Peyer's patch (tissue), 4 donors: Measurements from ENCODE around the gene NYAP1. TPM values are rescaled to one million over a fixed set of nuclear protein-coding genes. Genes with fewer than 3 reads are reported as not detected.

Experiments
- DNase-seq, 3 donors: peaks; one replicate each; pipeline ENCODE4 v3.0.0-alpha.2; 2017 to 2019
- H3K27ac ChIP-seq, 4 donors: fragments of 200-600 bp; sonication (generic); one replicate each; pipeline ENCODE4 v1.5.1; 2016 to 2019
- H3K27me3 ChIP-seq, 2 donors: fragments of 200-600 bp; sonication (generic); one replicate each; pipeline ENCODE4 v1.5.1; 2019
- H3K36me3 ChIP-seq, 3 donors: fragments of 200-600 bp; sonication (generic); one replicate each; pipeline ENCODE4 v1.5.1; 2016 to 2019
- H3K4me1 ChIP-seq, 4 donors: fragments of 200-600 bp; sonication (generic); one replicate each; pipeline ENCODE4 v1.5.1; 2016 to 2019
- H3K4me3 ChIP-seq, 4 donors: fragments of 200-600 bp; sonication (generic); 1 replicate in 3 of 4; 2 replicates in 1 of 4; pipeline ENCODE4 v1.5.1; 2016 to 2019; ENCODE audit warnings: mild to moderate bottlenecking in 1 of 4
- H3K9me3 ChIP-seq, 4 donors: fragments of 200-600 bp; sonication (generic); one replicate each; pipeline ENCODE4 v1.5.1; 2016 to 2019; ENCODE audit warnings: mild to moderate bottlenecking in 1 of 4
- POLR2A ChIP-seq, 2 donors: fragments of 450-650 bp; IDR thresholded peaks; one replicate each; pipeline ENCODE4 v1.5.1; 2017; ENCODE audit warnings: antibody characterized with exemption in 2 of 2, mild to moderate bottlenecking in 2 of 2, moderate library complexity in 2 of 2
- total RNA-seq, 4 donors: library from RNA; depleted of rRNA; stranded (reverse); fragments of >200 nt; gene quantifications; one replicate each; pipeline ENCODE4 v1.1.0, GENCODE V29; 2016
- TF ChIP-seq, protein P1 (sequence below), 6 experiments: fragments of 450-650 bp in 4 of 6; fragments of 200-600 bp in 2 of 6; sonication (generic) in 1 of 6; IDR thresholded peaks; one replicate each; pipeline ENCODE4 v1.5.1; 2017 to 2019; ENCODE audit warnings: antibody characterized with exemption in 6 of 6, mild to moderate bottlenecking in 3 of 6, moderate library complexity in 1 of 6

Gene NYAP1
- total RNA-seq, 4 donors from 2014 or later = 0.38 to 2.5 (median 0.40) TPM; not detected in 1

DNA sequence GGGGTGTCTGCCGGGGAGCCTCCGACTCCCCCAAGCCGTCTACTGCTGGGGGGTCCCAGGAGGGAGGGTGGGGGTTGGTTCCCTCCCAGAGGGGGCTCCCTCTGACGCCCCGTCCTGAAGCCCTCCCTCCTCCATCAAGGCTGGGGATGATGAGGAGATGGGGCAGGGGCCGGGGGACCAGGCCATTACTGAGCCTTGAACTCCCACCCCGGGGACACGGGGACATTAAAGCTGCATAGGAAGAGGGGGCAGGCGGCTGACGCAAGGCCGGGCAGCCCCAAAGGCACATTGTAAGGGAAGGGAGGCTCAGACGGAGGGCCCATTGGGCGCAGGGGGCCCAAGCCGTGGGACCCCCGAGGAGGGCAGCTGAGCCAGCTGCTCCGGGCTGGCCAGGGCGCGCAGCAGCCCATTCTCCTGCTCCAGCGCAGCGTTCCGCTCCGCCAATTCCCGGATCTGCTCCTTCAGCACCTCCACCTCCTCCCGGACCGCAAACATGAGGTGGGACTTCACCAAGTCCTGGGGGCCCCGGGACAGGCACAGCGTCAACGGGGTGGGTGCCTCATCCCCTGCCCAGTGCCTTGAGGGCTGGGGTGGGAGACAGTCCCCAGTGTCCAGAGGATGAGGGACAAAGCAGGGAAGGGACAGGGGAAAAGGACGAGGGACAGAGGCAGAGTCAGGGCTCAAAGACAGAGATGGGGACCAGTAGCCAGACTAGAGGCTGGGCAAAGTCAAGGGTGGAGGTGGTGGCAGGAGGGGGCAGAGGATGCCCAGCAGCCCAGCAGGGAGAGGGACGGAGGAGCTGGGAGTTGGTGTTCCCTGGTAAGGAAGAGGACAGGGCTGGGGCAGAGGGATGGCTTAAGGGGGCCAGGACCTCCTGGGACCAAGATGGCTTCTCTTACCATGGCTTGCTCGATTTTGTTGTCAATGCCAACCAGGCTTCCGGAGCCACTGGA is 16.8 kb upstream of the NYAP1 start:
- no peaks in the 10 kb centered on the region for H3K27me3 ChIP-seq
- no peak overlapping the region for H3K4me3 ChIP-seq
- H3K36me3 ChIP-seq = peaks cover 0 to 40% (median 0%) of the 10 kb centered on the region in 3 donors
- TF ChIP-seq, protein P1, sequence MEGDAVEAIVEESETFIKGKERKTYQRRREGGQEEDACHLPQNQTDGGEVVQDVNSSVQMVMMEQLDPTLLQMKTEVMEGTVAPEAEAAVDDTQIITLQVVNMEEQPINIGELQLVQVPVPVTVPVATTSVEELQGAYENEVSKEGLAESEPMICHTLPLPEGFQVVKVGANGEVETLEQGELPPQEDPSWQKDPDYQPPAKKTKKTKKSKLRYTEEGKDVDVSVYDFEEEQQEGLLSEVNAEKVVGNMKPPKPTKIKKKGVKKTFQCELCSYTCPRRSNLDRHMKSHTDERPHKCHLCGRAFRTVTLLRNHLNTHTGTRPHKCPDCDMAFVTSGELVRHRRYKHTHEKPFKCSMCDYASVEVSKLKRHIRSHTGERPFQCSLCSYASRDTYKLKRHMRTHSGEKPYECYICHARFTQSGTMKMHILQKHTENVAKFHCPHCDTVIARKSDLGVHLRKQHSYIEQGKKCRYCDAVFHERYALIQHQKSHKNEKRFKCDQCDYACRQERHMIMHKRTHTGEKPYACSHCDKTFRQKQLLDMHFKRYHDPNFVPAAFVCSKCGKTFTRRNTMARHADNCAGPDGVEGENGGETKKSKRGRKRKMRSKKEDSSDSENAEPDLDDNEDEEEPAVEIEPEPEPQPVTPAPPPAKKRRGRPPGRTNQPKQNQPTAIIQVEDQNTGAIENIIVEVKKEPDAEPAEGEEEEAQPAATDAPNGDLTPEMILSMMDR (IDR thresholded peaks at IDR 0.05) = no peak
- no peak for TF ChIP-seq POLR2A (IDR thresholded peaks at IDR 0.05)
- H3K27ac ChIP-seq = no peak overlapping the region
- no peak for DNase-seq
- no peaks in the 10 kb centered on the region for H3K9me3 ChIP-seq
- H3K4me1 ChIP-seq = peaks cover 0 to 19% (median 2%) of the 10 kb centered on the region in 4 donors

DNA sequence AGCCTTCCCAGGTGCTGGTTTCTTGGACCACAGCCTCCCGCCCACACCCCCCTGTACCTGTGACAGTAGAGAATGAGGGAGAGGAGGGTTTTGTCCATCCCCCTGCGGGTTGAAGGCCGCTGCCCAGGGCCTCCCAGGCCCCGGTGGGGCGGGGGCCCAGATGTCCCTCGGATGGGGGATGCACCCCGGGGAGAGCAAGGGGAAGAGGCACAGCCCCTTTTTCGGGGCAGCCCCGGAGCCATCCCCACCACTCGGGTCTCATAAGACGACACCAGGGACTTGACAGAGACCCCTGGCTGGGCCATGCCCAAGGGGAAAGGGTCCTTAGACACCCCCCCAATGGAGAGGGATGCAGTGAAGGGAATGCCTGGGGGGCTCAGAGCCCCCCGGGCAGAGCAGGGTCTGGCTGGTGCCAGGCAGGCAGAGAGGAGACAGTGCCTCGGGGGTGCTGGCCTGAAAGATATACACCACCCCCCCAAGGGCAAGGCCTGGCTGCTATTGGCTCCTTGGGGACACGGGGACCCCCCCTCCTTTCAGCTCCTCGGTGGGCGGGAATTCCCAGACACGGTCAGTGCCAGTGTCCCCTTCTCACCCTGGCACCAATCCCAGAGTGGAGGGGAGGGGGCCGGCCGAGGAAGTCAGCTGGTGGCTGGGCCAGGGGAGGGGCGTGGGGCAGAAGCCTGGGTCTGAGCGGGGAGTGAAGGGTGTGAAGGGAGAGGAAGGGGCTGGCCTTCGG is 15.9 kb upstream of the NYAP1 start:
- Histone ChIP-seq H3K9me3 (no peaks in the 10 kb centered on the region), H3K4me3 (no peak overlapping the region), H3K4me1 (peaks cover 0 to 24% (median 3%) of the 10 kb centered on the region in 4 donors), H3K27me3 (no peaks in the 10 kb centered on the region), H3K36me3 (peaks cover 0 to 46% (median 0%) of the 10 kb centered on the region in 3 donors), H3K27ac (no peak overlapping the region)
- TF ChIP-seq, protein P1 (IDR thresholded peaks at IDR 0.05) = no peak
- no peak for TF ChIP-seq POLR2A (IDR thresholded peaks at IDR 0.05)
- DNase-seq = no peak

DNA sequence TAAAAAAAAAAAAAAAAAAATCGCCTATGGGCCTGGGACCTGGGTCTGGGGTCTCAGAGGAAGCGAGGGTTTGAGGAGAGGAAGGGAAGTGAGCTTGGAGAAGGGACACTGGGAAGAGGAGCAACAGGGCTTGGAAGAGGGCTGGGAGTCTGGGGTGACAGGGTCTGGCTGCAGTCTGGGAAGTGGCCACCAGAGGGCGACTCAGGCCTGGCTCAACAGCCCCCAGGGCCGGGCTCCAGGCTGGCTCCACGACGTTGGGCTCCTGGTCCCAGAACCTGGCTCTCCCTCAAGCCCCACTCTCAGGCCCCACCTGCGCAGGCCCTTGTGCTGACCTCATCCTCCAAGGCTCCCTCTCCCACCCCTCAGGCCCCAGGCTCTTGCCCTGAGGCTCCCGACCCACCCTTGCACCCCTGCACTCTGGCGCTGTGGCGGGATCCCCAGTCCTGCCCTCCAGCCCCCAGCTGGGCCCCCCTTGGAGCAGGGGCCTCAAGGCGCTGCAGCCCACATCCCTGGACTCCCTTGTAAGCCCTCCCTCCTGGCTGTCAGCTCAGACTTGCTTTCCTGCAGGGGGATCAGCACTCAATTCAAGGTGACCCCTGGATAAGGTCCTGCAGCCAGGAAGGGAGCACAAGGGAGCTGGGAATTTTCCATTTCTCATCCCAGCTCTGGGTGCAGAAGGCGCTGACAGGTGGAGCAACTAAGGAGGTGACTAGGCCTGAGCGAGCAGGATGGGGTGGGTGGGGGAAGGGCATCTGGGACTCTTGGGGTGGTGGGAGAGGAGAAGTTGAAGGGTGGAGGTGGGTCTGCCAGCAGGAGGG is 14.3 kb upstream of the NYAP1 start:
- Histone ChIP-seq H3K4me1 (peaks cover 0 to 33% (median 4%) of the 10 kb centered on the region in 4 donors), H3K27me3 (no peaks in the 10 kb centered on the region), H3K36me3 (peaks cover 0 to 61% (median 0%) of the 10 kb centered on the region in 3 donors), H3K9me3 (no peaks in the 10 kb centered on the region), H3K4me3 (no peak overlapping the region), H3K27ac (peak overlapping the region in 1 of 4 donors; percentile 38)
- DNase-seq = peak; percentile 84 to 94 (median 93)
- TF ChIP-seq, protein P1 (IDR thresholded peaks at IDR 0.05) = peak; percentile 89 to 98 (median 97)
- no peak for TF ChIP-seq POLR2A (IDR thresholded peaks at IDR 0.05)

DNA sequence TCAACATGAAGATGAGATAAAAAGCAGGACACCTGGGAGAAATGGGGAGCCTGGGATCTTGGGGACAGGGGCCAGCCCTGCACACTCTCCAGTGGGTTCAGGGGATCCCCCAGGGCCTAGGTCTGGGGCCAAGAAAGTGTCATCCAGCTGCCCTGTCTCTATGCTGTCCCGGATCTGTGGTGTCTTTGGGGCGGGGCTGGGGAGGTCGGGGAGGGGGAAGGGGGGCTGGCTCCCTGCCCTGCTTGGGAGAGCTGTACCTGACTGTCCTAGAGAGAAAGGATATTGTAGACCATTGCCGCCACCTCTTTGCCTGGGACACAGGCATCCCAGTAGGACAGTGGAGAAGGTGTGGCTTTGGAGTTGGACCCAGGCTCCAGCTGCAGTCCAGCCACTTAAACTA is 12.7 kb upstream of the NYAP1 start:
- Histone ChIP-seq H3K4me1 (peaks cover 0 to 36% (median 9%) of the 10 kb centered on the region in 4 donors), H3K27ac (no peak overlapping the region), H3K36me3 (peaks cover 0 to 63% (median 0%) of the 10 kb centered on the region in 3 donors), H3K4me3 (no peak overlapping the region), H3K27me3 (no peaks in the 10 kb centered on the region), H3K9me3 (no peaks in the 10 kb centered on the region)
- no peak for TF ChIP-seq POLR2A (IDR thresholded peaks at IDR 0.05)
- TF ChIP-seq, protein P1 (IDR thresholded peaks at IDR 0.05) = no peak
- no peak for DNase-seq
